ENCODE measurements around the gene MACROD2.
"Not testable (repeated sequence)": the region's sequence is repeated elsewhere in the genome, so short reads cannot be mapped to it uniquely, and the experiment has no call there.

Gene MACROD2

GRCh38 chr20:14446446-14446845 is 451.1 kb downstream of the MACROD2 start:
- no peak for DNase-seq (ENCODE audit: insufficient read length, low spot score)
- FAIRE-seq = no peak

DNA sequence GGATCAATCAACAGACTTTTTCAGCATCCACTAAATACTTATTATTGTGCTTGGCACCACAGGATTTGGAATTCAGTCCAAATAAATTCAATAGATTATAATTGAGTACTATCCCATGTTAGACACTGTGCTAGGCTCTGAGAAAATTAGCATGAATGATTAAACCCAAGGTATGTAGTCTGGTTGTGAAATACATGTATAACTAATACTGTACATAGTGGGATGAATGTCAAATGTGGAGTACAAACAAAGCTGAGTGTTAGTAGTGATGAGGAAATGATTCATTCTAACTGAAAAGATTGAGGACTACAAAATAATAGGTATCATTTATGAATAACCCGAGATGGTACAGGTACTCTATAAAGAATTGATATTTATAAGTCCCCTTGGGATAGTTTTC is 454.0 kb downstream of the MACROD2 start:
- DNase-seq (ENCODE audit: insufficient read length, low spot score) = no peak
- FAIRE-seq = no peak

GRCh38 chr20:14450256-14450655 is 454.9 kb downstream of the MACROD2 start:
- no peak for FAIRE-seq
- no peak for DNase-seq (ENCODE audit: insufficient read length, low spot score)

DNA sequence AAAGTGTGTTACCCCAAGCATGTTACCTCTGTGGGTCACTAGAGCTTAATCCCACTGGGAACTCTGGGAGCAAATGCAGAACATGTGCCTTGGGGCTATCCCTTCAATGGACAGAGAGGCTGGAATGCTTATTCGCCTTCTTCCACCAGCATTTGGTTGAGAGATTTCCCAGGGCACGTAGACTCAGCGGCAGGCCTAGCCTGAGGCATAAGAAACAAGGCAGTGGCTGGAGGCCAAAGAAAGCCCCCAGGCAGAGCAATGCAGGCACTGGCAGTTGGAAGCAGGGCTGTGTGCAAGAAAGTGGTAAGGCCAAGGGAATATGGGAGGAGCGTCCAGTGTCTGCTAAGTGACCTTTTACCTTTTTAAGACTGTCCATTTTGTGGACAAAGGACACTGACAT is 456.1 kb downstream of the MACROD2 start:
- DNase-seq (ENCODE audit: insufficient read length, low spot score) (no peak), FAIRE-seq (no peak)

DNA sequence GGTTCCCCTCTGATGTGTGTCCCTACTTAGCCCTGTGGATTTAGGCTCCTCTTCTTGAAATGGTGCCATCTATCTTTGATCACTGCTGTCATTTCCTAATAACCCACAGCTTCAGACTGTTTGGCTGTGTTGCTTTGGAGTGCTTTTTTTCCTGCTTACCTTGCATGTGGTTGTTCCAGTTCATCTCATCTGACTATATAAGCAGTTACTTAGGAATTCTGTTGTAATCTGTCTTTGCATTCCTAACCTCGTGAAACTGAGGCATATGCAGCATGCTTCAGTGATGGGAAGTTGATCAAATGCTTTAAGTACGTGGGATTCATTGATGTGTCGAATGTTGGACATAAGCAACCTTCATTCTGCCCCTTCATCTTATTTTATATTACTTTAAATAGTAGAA is 457.9 kb downstream of the MACROD2 start:
- FAIRE-seq = no peak

DNA sequence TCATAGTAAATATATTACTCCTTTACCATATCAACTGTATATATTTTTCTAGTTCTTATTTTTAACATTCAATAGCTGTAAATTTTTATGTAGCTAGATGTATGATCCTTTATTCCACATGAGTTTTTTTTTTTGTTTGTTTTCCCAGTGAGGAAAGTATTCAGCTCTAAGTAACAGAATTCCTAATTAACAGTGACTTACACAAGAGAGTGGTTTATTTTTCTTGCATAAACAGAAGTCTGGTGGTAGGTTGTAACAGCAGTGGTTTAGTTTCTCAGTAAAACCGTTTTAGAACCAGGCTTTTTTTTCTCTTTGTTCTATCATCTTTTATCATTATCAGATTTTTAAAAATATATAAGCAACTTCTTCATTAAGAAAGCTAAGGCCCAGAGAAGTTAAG is 459.0 kb downstream of the MACROD2 start:
- FAIRE-seq (no peak), DNase-seq (ENCODE audit: insufficient read length, low spot score) (no peak)

More for the DNA sequence above, 457.9 kb downstream of the MACROD2 start:
- no peak for DNase-seq (ENCODE audit: insufficient read length, low spot score)

DNA sequence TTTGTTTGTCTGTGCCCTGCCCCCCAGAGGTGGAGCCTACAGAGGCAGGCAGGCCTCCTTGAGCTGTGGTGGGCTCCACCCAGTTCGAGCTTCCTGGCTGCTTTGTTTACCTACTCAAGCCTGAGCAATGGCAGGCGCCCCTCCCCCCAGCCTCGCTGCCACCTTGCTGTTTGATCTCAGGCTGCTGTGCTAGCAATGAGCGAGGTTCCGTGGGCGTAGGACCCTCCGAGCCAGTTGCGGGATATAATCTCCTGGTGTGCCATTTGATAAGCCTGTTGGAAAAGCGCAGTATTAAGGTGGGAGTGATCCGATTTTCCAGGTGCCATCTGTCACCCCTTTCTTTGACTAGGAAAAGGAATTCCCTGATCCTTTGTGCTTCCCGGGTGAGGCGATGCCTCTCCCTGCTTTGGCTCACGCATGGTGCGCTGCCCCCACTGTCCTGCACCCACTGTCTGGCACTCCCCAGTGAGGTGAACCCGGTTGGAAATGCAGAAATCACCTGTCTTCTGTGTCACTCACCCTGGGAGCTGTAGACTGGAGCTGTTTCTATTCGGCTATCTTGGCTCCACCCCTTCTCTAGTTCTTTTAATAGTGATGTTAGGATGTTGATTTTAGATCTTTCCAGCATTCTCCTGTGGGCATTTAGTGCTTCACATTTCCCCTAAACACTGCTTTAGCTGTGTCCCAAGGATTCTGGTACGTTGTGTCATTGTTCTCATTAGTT is 471.9 kb downstream of the MACROD2 start:
- not testable (repeated sequence) for FAIRE-seq; DNase-seq (ENCODE audit: insufficient read length, low spot score)

DNA sequence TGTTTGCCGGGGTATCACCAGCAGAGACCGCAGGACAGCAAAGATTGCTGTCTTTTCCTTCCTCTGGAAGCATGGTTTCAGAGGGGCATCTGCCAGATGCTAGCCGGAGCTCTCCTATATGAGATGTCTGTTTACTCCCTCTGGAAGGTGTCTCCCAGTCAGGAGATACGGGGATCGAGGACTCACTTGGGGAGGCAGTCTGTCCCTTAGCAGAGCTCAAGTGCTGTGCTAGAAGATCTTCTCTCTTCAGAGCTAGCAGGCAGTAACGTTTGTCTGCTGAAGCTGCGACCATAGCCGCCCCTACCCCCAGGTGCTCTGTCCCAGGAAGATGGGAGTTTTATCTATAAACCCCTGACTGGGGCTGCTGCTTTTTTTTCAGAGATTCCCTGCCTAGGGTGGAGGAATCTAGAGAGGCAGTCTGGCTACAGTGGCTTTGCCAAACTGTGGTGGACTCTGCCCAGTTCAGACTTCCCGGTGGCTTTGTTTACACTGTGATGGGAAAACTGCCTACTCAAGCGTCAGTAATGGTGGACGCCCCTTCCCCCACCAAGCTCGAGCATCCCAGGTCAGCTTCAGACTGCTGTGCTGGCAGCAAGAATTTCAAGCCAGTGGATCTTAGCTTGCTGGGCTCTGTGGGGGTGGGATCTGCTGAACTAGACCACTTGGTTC is 475.0 kb downstream of the MACROD2 start:
- FAIRE-seq (no peak), DNase-seq (ENCODE audit: insufficient read length, low spot score) (no peak)

DNA sequence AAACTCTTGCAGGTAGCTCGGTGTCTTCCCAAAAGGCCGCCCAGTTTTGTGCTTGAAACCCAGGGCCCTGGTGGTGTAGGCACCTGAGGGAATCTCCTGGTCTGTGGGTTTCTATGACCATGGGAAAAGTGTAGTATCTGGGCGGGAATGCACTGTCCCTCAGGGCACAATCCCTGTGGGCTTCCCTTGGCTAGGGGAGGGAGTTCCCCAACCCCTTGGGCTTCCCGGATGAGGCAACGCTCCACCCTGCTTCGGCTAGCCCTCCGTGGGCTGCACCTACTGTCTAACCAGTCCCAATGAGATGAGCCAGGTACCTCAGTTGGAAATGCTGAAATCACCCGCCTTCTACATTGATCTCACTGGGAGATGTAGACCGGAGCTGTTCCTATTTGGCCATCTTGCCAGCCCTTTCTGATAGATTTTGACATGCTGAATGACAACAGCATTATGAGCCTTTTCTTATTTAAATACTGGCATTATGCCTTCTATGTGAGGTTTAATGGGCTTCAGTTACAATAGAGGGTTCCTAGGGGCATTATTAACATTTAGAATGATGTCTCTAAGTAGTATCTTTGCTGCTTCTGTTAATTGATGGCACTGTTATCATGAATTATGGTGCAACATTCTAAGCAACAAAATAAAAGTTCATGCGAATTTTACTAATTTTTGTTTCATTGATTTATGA is 475.8 kb downstream of the MACROD2 start:
- DNase-seq (ENCODE audit: insufficient read length, low spot score) (no peak), FAIRE-seq (no peak)

GRCh38 chr20:14477125-14477524 is 481.8 kb downstream of the MACROD2 start:
- FAIRE-seq = no peak
- no peak for DNase-seq (ENCODE audit: insufficient read length, low spot score)

DNA sequence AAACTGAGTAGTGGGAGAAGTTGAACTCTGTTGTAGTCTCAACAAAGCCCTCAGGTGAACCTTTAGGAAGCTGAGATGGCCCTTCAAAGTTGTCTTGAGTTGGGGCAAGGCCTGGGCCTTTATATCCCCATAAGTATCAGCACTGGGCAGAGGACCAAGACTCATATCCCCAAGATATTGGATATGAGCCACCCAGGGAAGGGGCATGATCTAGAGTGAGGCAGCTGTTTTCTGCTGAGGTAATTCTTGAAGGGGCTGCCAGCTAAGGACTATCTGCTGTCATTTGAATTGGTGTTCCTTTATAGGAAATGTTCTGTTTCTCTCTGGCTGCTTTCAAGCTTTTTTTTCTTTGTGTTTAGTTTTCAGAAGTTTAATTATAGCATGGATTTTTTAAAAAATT is 482.8 kb downstream of the MACROD2 start:
- no peak for FAIRE-seq
- no peak for DNase-seq (ENCODE audit: insufficient read length, low spot score)

DNA sequence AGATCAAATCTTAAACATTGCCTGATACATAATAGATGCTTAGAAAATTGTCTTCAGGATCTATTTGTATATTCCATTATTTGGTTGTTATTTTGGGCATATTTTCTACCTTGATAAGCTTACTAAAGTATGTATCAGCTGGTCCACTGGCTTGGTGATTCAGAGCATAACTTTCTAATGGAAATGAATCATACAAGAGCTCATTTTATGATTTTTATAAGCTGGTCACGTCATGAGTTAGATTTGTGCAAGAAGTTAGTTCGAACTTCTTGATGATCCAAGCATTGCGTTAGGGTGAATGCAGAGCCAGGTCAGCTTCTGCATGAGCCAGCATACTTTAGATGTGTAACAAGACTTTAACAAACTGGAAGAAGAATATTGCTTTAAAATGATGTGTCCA is 486.5 kb downstream of the MACROD2 start:
- FAIRE-seq (no peak), DNase-seq (ENCODE audit: insufficient read length, low spot score) (no peak)

DNA sequence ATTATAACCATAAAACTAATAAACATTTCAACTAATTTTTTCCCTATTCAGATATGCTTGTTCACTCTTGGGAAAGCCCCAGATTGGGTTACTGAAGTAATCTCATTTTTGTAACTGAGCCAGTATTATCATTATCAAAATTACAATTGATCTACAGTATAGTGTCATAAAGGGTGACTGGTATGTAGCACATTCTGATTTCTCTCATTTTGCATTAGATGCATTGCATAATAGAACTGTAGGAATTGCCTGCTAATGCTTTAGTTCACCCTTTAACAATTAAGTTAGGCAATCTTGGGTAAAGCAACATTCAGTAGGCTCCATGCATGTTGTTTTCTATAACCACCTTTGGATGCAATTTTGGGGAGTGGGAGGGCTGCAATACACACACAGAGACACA is 492.9 kb downstream of the MACROD2 start:
- DNase-seq (ENCODE audit: insufficient read length, low spot score) = no peak
- FAIRE-seq = no peak

DNA sequence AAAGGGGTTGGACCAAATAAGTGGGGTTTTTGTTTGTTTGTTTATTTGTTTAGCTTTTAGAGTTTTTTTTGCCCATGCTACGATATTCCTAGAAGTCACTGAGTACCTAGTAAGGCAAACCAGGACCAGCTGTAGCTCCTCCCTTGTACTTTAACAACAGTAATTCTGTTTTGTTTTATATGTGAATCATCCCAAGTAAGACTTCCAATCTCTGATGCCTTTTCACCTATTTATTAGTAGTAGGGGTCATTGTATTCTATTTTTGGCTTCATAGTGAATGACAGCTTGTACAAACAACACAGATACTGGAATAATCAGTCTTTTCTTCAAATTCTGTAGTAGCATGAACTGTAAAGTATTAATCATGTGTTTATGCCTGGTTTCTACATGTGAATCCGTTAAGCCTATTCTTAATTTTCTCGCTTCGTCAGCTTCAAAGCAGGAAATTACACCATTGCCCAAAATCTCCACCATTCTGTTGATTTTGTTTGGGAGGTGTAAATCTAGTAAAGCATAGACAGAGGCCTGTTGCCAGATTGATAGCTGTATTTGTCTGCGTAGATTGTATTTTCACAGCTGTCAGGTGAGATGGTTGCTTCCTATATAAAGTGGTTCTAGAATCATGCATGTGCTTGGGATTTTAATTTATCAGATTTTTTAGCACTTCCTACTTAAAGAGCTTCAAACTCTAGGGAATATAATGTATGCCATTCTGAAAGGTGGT is 493.6 kb downstream of the MACROD2 start:
- no peak for FAIRE-seq
- DNase-seq (ENCODE audit: insufficient read length, low spot score) = no peak

- FAIRE-seq = no peak
- no peak for DNase-seq (ENCODE audit: insufficient read length, low spot score)
Measured at GRCh38 chr20:14489544-14489943, 494.2 kb downstream of the MACROD2 start.

GRCh38 chr20:14491436-14491835 is 496.1 kb downstream of the MACROD2 start:
- FAIRE-seq (no peak), DNase-seq (ENCODE audit: insufficient read length, low spot score) (no peak)

- no peak for DNase-seq (ENCODE audit: insufficient read length, low spot score)
- no peak for FAIRE-seq
Measured at GRCh38 chr20:14493408-14493807, 498.1 kb downstream of the MACROD2 start.

DNA sequence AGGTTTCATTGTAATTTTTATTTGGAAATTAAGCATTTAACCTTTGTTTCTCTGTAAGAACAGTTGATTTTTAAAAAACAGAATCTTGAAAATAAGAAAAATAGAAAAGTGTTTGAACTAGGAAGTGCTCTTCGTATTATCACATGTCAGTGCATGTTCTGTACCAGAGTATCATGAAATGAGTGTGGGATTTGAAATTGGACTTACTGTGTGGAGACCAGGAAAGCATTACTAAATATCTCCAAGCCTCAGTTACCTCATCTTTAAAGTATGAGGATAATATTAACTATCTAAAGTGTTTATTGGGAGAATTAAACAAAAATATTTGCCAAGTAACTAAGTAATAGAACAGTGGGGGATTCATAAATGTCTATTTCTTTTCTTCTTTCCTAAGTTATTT is 499.0 kb downstream of the MACROD2 start:
- DNase-seq (ENCODE audit: insufficient read length, low spot score) = no peak
- no peak for FAIRE-seq

- DNase-seq (ENCODE audit: insufficient read length, low spot score) = no peak
- no peak for FAIRE-seq
Measured at GRCh38 chr20:14495066-14495465, 499.8 kb downstream of the MACROD2 start.

GRCh38 chr20:14497004-14497403 is 501.7 kb downstream of the MACROD2 start:
- no peak for DNase-seq (ENCODE audit: insufficient read length, low spot score)
- FAIRE-seq = no peak

DNA sequence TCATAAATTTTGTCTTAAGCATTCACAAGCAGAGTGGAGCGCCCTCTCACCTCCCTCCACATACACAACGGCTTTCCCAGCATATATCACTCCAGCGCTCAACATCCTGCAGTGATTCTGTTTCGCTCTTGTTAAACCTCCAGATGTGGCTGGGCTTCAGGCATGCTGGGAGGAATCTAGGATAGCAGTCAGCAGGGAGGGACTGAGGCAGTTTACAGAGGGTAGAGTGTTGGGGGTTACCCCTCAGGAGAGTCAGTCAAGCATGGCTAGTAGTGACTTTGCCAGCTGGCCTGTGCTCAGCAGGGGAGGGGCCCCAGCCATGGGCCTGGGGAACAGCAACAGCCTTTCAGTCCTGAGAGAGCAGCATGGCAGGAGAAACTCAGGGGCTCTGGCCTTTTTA is 503.5 kb downstream of the MACROD2 start:
- DNase-seq (ENCODE audit: insufficient read length, low spot score) = no peak
- no peak for FAIRE-seq

All from GM19239 (cell line).